Camera-type eye (tissue), 1 donor: ENCODE data around the gene SLK. TPM values are rescaled to one million over a fixed set of nuclear protein-coding genes. Genes with fewer than 3 reads are reported as not detected.

Experiments used
- total RNA-seq: library from RNA; depleted of rRNA; stranded (reverse); fragments of >200 nt; gene quantifications from one replicate; pipeline ENCODE4 v1.2.3, GENCODE V29; 2014

SLK gene
- total RNA-seq = 80.5 TPM

DNA sequence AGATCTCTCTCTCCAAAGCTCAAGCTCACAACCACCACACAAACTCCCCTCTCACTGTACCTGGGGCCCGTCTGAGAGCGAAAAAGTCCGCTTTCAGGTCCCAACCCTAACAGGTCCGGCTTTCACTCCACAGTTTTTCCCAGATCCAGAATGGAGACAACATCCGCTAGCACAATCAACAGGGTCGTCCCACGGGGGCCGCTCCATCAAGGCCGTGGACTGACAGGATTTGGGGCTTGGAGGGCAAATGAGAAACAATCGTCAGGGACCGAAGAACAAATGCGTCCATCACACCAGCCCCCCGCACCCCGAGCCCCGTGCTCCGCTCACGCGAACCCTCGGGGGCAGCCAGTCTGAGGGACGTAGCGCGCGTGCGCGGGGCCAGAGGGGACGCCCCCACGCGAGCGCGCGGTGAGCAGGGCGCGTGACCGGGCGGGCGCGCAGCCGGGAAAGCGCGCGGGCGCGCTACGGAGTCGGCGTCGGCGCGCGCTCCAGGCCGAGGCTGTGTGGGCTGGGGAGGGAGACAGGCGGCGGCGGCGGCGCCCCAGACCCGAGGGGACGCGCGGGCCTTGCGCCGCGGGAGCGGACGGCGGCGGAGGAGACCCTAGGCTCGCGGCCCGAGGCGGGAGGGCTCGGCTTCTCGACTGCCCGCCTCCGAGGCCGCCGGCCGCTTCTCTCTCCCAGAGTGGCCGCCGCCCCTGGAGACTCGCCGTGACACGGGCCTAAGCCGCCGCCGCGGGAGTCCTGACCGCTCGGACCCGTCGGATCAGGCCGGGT is at the start of gene SLK:
Gene SLK, plus strand, starts transcription at position 470 of the 777 bp plus-strand sequence. CDS start 606 bp downstream, outside the sequence.

DNA sequence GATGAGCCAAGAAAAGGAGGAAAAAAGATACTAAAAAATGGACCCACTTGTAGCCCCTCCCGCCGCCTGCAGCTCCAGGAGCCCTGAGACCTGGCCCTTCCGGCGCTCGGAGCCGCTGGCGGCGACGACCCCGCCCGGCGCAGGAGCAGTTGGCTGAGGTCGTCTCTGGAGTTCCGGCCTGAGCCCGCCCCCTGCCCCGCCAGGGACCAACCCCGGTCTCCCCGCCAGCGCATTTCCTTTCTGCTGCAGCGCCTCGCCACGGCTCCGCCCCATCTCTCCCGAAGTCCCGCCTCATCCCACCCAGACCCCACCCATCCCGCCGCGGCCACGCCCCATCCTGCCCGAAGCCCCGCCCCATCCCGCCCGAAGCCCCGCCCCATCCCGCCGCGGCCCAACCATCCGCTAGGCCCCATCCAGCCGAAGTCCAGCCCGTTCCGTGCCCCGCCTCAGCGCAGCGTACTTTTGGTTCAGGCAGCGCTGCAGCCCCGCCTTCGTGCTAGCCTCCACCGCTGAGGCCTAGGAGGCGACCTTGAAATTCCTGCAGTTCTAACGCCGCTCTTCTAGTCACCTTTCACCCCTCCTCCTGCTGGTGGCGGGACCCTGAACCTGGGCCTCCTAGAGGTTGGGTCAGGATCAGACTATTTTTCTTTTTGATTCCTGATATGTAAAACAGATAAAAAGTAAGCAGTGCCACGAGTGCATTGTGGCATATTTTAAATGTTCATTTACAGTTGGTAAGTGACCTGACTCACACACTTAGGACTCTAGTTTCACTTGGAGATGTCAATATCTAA is 48.7 kb upstream of the SLK start, which contains the start of gene STN1:
Gene STN1, minus strand, starts transcription at position 132 of the 794 bp plus-strand sequence. CDS start 590 bp downstream, outside the sequence.

Other genes with a start within 250 kb of the SLK start
- 50.5 TPM for gene SH3PXD2A, start 111.6 kb upstream of the SLK start, total RNA-seq
- gene STN1, start 49.0 kb upstream of the SLK start, total RNA-seq = 22.4 TPM
- gene COL17A1, start 118.7 kb downstream of the SLK start, total RNA-seq = 17.3 TPM
- 12.4 TPM for gene SFR1, start 155.0 kb downstream of the SLK start, total RNA-seq